NCI-H460 (cell line): ENCODE measurements around the gene CAPN9. TPM values are rescaled to one million over a fixed set of nuclear protein-coding genes. Genes with fewer than 3 reads are reported as not detected.
"Not testable (repeated sequence)": the region's sequence is repeated elsewhere in the genome, so short reads cannot be mapped to it uniquely, and the experiment has no call there.

Experiments used
- DNase-seq: peaks from one replicate; pipeline ENCODE4 v3.0.0-alpha.2; 2016; ENCODE audit warnings: low read depth; ENCODE audit errors: extremely low read depth
- small RNA-seq, 2 experiments: library from RNA; depleted of rRNA; stranded (forward); fragments of <200 nt; gene quantifications; one replicate each; pipeline ENCODE3, GENCODE V24; 2014
- total RNA-seq: library from RNA; depleted of rRNA; stranded (reverse); fragments of >200 nt; shearing (Covaris generic); gene quantifications from 2 replicates; pipeline ENCODE4 v1.2.3, GENCODE V29; 2014; rRNA removed

CAPN9 gene
- total RNA-seq, 1 experiment from 2014 or later = 0.17 TPM

GRCh38 chr1:230844561-230844960 is 97.4 kb downstream of the CAPN9 start:
- DNase-seq = no peak

GRCh38 chr1:230845184-230845583 is 98.0 kb downstream of the CAPN9 start:
- DNase-seq = not testable (repeated sequence)

- DNase-seq = no peak
Measured at GRCh38 chr1:230848235-230848634, 101.0 kb downstream of the CAPN9 start.

GRCh38 chr1:230849451-230850224 is 102.5 kb downstream of the CAPN9 start:
- peak; percentile 35 for DNase-seq

GRCh38 chr1:230850547-230850946 is 103.4 kb downstream of the CAPN9 start:
- DNase-seq = no peak

GRCh38 chr1:230851291-230851691 is 104.1 kb downstream of the CAPN9 start:
- DNase-seq = no peak

Small RNA genes lying within 50 kb of the gene (small RNA-seq; reads per million reads assigned to genes)
- 0 to 0.35 reads per million in 2 experiments for gene RNA5SP79

Other genes starting within 250 kb of the CAPN9 start
- 49.8 and 52.6 TPM in 2 replicates for gene COG2, start 104.9 kb upstream of the CAPN9 start, total RNA-seq
- not detected in 2 replicates for gene AGT, start 33.3 kb upstream of the CAPN9 start, total RNA-seq
- gene C1orf198, start 121.1 kb downstream of the CAPN9 start, total RNA-seq = 30.8 and 32.7 TPM in 2 replicates
- gene TTC13, start 231.5 kb downstream of the CAPN9 start, total RNA-seq = 24.1 and 28.2 TPM in 2 replicates
- 43.8 and 45.8 TPM in 2 replicates for gene ARV1, start 231.7 kb downstream of the CAPN9 start, total RNA-seq